Testis (tissue), 3 donors: ENCODE data around the gene MBTD1. TPM values are rescaled to one million over a fixed set of nuclear protein-coding genes. Genes with fewer than 3 reads are reported as not detected.
A peak's percentile ranks its signal among the peaks of the same experiment; 100 is the strongest.
"Not testable (repeated sequence)": the region's sequence is repeated elsewhere in the genome, so short reads cannot be mapped to it uniquely, and the experiment has no call there.

Experiments
- DNase-seq: peaks from one replicate; pipeline ENCODE4 v3.0.0-alpha.2; 2019
- H3K27ac ChIP-seq, 2 donors: fragments of 200-600 bp; sonication (generic); one replicate each; pipeline ENCODE4 v1.5.1; 2019
- H3K27me3 ChIP-seq: fragments of 200-600 bp; sonication (generic); one replicate; pipeline ENCODE4 v1.5.1; 2019
- H3K36me3 ChIP-seq: fragments of 200-600 bp; sonication (generic); one replicate; pipeline ENCODE4 v1.5.1; 2017; ENCODE audit warnings: low read depth; ENCODE audit errors: missing control alignments
- H3K4me1 ChIP-seq: fragments of 200-600 bp; sonication (generic); one replicate; pipeline ENCODE4 v1.5.1; 2019
- H3K4me3 ChIP-seq, 2 donors: fragments of 200-600 bp; sonication (generic); one replicate each; pipeline ENCODE4 v1.5.1; 2017 to 2019
- H3K9me3 ChIP-seq: fragments of 200-600 bp; sonication (generic); one replicate; pipeline ENCODE4 v1.5.1; 2017
- POLR2A ChIP-seq: fragments of 450-650 bp; IDR thresholded peaks from one replicate; pipeline ENCODE4 v1.6.1; 2017; ENCODE audit warnings: antibody characterized with exemption, mild to moderate bottlenecking, moderate library complexity
- WGBS, 2 donors: methylation state at CpG; one replicate each; pipeline ENCODE4 v1.1.5; 2018; 5-methylcytosine and 5-hydroxymethylcytosine counted together
- intact Hi-C: fragments of 100-400 bp; cut with DNase I; formaldehyde crosslinking; loops from one replicate; pipeline ENCODE4 v1.15.1; 2023; ENCODE audit warnings: low total_unique reads
- polyA plus RNA-seq: library from polyadenylated mRNA; stranded (reverse); fragments of 350-450 nt; fragmentation: Illumina TruSeq; extraction: RNeasy Lipid Tissue Mini Kit (QIAGEN cat#74804); gene quantifications from one replicate; pipeline ENCODE4 v1.2.3, GENCODE V29; 2014; ENCODE audit warnings: low read depth, low replicate concordance; ENCODE audit not compliant: insufficient read depth
- total RNA-seq, 2 donors: library from RNA; depleted of rRNA; stranded (reverse); fragments of >200 nt; gene quantifications; one replicate each; pipeline ENCODE4 v1.2.3, GENCODE V29; 2016
- TF ChIP-seq, protein P1 (sequence below), 3 experiments: fragments of 450-650 bp in 2 of 3; fragments of 200-600 bp in 1 of 3; sonication (generic) in 1 of 3; IDR thresholded peaks; one replicate each; pipeline ENCODE4 v1.5.1; 2016 to 2019; ENCODE audit warnings: antibody characterized with exemption in 3 of 3, mild to moderate bottlenecking in 2 of 3, moderate library complexity in 1 of 3

MBTD1 gene
- total and polyA plus RNA-seq, 3 donors from 2014 or later = 49.1 to 68.3 (median 55.2) TPM

DNA sequence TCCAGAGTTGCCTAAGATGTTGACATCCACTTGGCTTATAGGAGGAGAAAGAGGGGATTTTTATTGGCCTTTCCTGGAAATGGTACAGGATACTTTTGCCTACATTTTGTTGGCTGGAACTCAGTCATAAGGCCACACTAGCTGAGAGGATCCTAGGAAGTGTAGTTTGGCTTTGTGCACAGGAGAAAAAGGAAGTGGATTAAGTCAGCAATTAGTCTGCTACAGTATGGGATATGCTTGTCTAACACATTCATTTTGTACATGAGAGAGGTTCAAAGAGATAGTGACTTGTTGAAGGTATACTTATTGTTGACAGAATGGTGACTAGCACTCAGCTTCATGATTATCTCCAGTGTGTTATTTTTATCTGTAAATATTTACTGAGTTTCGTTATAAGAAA lies 10.8 kb upstream of the MBTD1 start:
- no peaks in the 10 kb centered on the region for H3K36me3 ChIP-seq
- 56 to 66% methylated on average over 1 of the region's 1 CpG for whole genome bisulfite sequencing, 2 donors
- intact Hi-C loops = no loop called here
- no peak for TF ChIP-seq POLR2A
- TF ChIP-seq, protein P1, sequence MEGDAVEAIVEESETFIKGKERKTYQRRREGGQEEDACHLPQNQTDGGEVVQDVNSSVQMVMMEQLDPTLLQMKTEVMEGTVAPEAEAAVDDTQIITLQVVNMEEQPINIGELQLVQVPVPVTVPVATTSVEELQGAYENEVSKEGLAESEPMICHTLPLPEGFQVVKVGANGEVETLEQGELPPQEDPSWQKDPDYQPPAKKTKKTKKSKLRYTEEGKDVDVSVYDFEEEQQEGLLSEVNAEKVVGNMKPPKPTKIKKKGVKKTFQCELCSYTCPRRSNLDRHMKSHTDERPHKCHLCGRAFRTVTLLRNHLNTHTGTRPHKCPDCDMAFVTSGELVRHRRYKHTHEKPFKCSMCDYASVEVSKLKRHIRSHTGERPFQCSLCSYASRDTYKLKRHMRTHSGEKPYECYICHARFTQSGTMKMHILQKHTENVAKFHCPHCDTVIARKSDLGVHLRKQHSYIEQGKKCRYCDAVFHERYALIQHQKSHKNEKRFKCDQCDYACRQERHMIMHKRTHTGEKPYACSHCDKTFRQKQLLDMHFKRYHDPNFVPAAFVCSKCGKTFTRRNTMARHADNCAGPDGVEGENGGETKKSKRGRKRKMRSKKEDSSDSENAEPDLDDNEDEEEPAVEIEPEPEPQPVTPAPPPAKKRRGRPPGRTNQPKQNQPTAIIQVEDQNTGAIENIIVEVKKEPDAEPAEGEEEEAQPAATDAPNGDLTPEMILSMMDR (IDR thresholded peaks at IDR 0.05) = no peak
- H3K27ac ChIP-seq = no peak overlapping the region
- DNase-seq = no peak
- no peaks in the 10 kb centered on the region for H3K27me3 ChIP-seq
- no peak overlapping the region for H3K4me3 ChIP-seq
- H3K9me3 ChIP-seq = no peaks in the 10 kb centered on the region
- H3K4me1 ChIP-seq = no peaks in the 10 kb centered on the region

DNA sequence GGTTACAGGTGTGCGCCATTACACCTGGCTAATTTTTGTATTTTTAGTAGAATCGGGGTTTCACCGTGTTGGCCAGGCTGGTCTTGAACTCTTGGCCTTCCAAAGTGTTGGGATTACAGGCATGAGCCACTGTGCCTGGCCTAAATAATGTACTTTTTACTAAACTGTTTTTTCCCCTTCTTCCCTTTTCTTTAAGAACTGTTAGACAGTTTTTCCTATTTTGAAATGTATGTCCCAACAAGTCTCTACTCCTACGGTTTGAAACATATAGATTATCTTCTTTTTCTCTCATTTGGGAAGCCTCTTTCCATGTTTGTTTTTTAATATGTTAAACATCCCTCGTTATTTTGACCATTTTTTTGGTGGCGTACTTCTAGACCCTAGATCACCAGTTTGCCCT lies 10.1 kb upstream of the MBTD1 start:
- Histone ChIP-seq H3K9me3 (no peaks in the 10 kb centered on the region), H3K36me3 (no peaks in the 10 kb centered on the region), H3K4me3 (no peak overlapping the region), H3K27me3 (no peaks in the 10 kb centered on the region), H3K27ac (no peak overlapping the region), H3K4me1 (no peaks in the 10 kb centered on the region)
- no peak for DNase-seq
- intact Hi-C loops = no loop called here
- no peak for TF ChIP-seq POLR2A
- TF ChIP-seq, protein P1 (IDR thresholded peaks at IDR 0.05) = no peak
- WGBS, 2 donors = 93 to 98% methylated on average over 6 of the region's 6 CpGs

DNA sequence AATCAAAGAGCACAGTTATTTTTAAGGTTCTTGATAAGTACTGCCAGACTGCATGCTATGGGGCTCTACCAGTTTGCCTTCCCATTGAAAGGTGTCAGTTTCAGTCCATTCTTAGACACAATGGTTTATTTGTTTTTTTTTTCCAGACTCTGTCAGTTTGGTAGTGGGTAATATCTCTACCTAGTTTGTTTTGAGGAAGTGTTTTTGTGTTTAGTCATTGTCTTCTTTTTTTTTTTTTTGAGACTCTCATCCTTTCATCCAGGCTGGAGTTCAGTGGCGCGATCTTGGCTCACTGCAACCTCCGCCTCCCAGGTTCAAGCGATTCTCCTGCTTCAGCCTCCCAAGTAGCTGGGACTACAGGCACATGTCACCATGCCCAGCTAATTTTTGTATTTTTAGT lies 4.6 kb upstream of the MBTD1 start:
- WGBS, 2 donors = 87 to 98% methylated on average over 4 of the region's 4 CpGs
- H3K4me1 ChIP-seq, H3K27ac ChIP-seq, H3K36me3 ChIP-seq, DNase-seq, H3K9me3 ChIP-seq, H3K4me3 ChIP-seq, intact Hi-C loops, H3K27me3 ChIP-seq: not testable (repeated sequence)

DNA sequence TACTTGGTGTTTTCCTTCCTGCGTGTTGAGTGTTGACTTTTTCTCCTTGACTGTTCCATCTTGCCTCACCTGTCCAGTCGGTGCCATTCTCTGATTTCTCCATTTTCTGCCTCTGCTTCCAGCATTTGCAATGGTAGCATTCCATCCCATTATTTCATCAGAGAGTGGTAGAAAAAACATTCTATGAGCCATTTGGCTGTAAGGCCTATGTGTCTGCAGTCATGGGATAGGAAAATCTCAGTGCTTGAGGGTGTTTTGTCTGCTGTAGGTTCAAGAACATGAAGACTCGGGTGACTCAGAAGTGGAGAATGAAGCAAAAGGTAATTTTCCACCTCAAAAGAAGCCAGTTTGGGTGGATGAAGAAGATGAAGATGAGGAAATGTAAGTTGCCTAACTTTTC lies 3.2 kb upstream of the MBTD1 start:
- no peak for DNase-seq
- Histone ChIP-seq H3K4me3 (no peak overlapping the region), H3K27me3 (no peaks in the 10 kb centered on the region), H3K36me3 (no peaks in the 10 kb centered on the region), H3K27ac (no peak overlapping the region), H3K4me1 (peaks cover 19% of the 10 kb centered on the region), H3K9me3 (no peaks in the 10 kb centered on the region)
- TF ChIP-seq POLR2A = no peak
- TF ChIP-seq, protein P1 (IDR thresholded peaks at IDR 0.05) = no peak
- intact Hi-C loops = no loop called here
- 83 to 93% methylated on average over 3 of the region's 3 CpGs for WGBS, 2 donors

DNA sequence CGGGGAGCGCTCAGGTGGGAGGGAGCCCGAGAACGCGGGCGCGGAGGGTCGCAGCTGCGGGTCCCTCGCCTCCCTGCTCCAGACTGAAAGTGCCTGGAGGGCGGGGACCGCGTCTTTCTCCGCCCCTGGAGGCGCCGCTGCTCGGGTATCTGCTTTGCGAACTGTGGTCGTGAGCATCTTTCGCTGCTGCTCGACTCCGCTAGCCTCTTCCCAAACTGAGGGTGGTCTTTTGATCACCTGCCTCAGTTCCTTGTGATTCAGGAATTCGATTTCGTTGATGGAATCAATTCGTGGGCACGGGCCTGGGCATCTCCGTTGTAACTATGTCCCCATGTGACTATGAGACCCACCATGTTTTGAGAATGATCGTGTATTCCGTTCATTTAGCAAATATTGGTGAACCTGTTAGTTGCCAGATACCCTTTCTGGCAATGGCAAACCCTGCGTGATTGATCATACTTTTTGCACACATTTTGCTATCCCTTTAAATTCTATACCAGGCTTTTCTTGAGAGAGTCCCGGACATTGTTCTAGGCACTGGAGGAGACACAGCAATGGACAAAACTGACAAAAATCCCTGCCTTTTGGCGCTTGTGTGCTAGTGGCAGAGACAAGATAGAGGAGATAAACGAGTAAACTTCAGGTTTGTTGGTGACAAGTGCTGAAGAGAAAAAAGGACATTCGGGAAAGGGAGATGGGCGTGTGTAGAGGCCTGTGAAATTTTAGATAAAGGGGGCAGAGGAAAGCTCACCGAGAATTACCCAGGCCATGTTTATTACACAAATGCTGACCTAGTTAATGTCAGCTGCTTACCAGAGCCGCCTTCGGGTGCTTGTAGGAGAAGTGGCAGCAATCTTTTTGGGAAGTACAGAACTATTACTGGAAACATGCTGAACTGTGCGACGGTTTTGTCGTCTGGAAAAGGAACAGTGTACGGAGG lies 1.4 kb upstream of the MBTD1 start:
- Histone ChIP-seq H3K27ac (peak overlapping the region; percentile 96 to 98), H3K4me3 (peak overlapping the region; percentile 97 to 100), H3K4me1 (peaks cover 27% of the 10 kb centered on the region), H3K9me3 (no peaks in the 10 kb centered on the region), H3K27me3 (no peaks in the 10 kb centered on the region), H3K36me3 (no peaks in the 10 kb centered on the region)
- DNase-seq = peak; percentile 17
- WGBS, 2 donors = 9% methylated on average over 22 to 42 of the region's 42 CpGs
- intact Hi-C loops = no loop called here
- TF ChIP-seq, protein P1 (IDR thresholded peaks at IDR 0.05) = no peak
- no peak for TF ChIP-seq POLR2A
